ENCODE measurements around the gene SFXN3.

DNA sequence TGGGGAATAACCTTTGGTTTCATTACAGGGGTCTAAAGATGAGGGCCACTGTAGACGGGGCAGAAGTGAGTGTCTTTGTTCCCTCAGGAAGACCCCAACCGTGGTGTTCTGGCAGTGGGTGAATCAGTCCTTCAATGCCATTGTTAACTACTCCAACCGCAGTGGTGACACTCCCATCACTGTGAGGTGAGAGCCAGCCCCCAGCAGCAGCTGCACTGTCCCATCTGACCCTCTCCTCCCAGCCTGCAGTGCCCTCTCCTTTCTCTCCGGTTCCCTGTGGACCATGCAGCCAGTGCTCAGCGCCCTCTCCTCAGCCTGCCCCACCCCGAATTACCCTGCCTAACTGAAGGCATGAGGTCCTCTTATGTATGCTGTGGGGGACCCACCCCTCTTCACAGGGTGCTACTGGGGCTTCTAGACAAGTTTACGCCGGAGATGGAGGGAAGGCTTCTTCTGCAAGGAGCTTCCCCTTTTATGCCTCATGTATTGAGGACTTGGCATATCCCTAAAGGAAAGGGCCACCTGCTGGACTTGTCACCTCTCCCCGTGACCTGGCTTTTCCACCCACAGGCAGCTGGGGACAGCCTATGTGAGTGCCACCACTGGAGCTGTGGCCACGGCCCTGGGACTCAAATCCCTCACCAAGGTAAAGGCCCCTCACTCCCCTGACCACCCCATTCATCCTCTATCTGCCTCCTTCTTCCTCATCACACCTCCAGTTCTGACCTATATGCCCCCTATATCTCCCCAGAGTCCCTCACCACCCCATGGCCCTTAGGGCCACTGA lies 5.1 kb downstream of the SFXN3 start:
- TF ChIP-seq CTCF (IDR thresholded peaks at IDR 0.05) (no peak), POLR2A (IDR thresholded peaks at IDR 0.05) (no peak)

Measured in heart left ventricle (tissue), 13 donors.